ENCODE data around the gene LBR.
A peak's percentile ranks its signal among the peaks of the same experiment; 100 is the strongest.

Gene LBR

GRCh38 chr1:225427235-225428067 is at the start of gene LBR:
LBR (minus strand) TSS chr1:225428038; CDS start chr1:225424075, 3,963 bp downstream.
- H3K4me1 ChIP-seq (ENCODE audit: control insufficient read depth, insufficient read depth, low read length) = peaks cover 32% of the 10 kb centered on the region
- H3K9me3 ChIP-seq (ENCODE audit: control insufficient read depth, insufficient read depth, low read depth, low read length) = no peaks in the 10 kb centered on the region
- ChIA-PET CTCF (interaction anchor here (1.2 to 4.4 kb wide), 3 partner anchors 47 to 637 kb away, joined by 3 to 16 read pairs (median 6); no protein-coding TSS in a partner anchor), POLR2A (interaction anchor here (0.6 to 1.6 kb wide), 4 partner anchors 12 to 497 kb away, joined by 4 to 6 read pairs (median 6); partner anchors contain the start of genes PYCR2 and TMEM63A)
- H3K36me3 ChIP-seq (ENCODE audit: control insufficient read depth in 2 of 2, insufficient read depth in 1 of 2, low read length in 2 of 2) = peaks cover 0 to 3% of the 10 kb centered on the region in 2 experiments; a peak in 1 of 3 replicates
- peak within 1 kb of the TSS; percentile 83 for H3K27ac ChIP-seq (ENCODE audit: extremely low read depth, low read depth, low read length)
- H3K4me3 ChIP-seq (ENCODE audit: low read depth, low read length) = peak within 1 kb of the TSS; percentile 90
- TF ChIP-seq ZNF610 (tag by site-specific recombination; IDR thresholded peaks at IDR 0.05; ENCODE audit: borderline replicate concordance) = no peak
- TF ChIP-seq ZNF391 (tag by site-specific recombination; IDR thresholded peaks at IDR 0.05; ENCODE audit: borderline replicate concordance, low read depth) = no peak
- TF ChIP-seq ZNF280D (tag by site-specific recombination; IDR thresholded peaks at IDR 0.05) = no peak; the same call in 1 of the 2 replicates
- no peak for TF ChIP-seq ZNF362 (tag by site-specific recombination; IDR thresholded peaks at IDR 0.05)
- no peak; the same call in 1 of the 2 replicates for TF ChIP-seq PATZ1 (tag by site-specific recombination; IDR thresholded peaks at IDR 0.05)
- TF ChIP-seq ZNF18 (tag by site-specific recombination; IDR thresholded peaks at IDR 0.05) = no peak
- TF ChIP-seq ZNF350 (tag by site-specific recombination; IDR thresholded peaks at IDR 0.05) = no peak
- no peak for TF ChIP-seq ZNF121 (tag by site-specific recombination; IDR thresholded peaks at IDR 0.05)
- TF ChIP-seq ZBTB21 (tag by site-specific recombination; IDR thresholded peaks at IDR 0.05) = no peak
- TF ChIP-seq PRDM10 (tag by site-specific recombination; IDR thresholded peaks at IDR 0.05) = peak; percentile 49; the same call in 1 of the 2 replicates
- no peak for TF ChIP-seq ZBTB17 (tag by site-specific recombination; IDR thresholded peaks at IDR 0.05)
- TF ChIP-seq ZNF585B (tag by site-specific recombination; IDR thresholded peaks at IDR 0.05) = no peak
- TF ChIP-seq ZBTB1 (tag by site-specific recombination; IDR thresholded peaks at IDR 0.05) = no peak; the same call in none of the 2 replicates
- TF ChIP-seq MZF1 (tag by site-specific recombination; IDR thresholded peaks at IDR 0.05; ENCODE audit: borderline replicate concordance) = no peak
- TF ChIP-seq HOXA7 (CRISPR knock-in tag; IDR thresholded peaks at IDR 0.05; ENCODE audit: borderline replicate concordance) = no peak
- no peak for TF ChIP-seq ZNF24 (tag by site-specific recombination; IDR thresholded peaks at IDR 0.05)
- no peak for TF ChIP-seq RBAK (tag by site-specific recombination; IDR thresholded peaks at IDR 0.05)
- peak; percentile 34; the same call in 1 of the 2 replicates for TF ChIP-seq ZNF2 (tag by site-specific recombination; IDR thresholded peaks at IDR 0.05)
- peak; percentile 80 for TF ChIP-seq ZNF596 (tag by site-specific recombination; IDR thresholded peaks at IDR 0.05)
- no peak; the same call in 1 of the 2 replicates for TF ChIP-seq OSR2 (tag by site-specific recombination; IDR thresholded peaks at IDR 0.05)
- no peak for TF ChIP-seq ZNF785 (tag by site-specific recombination; IDR thresholded peaks at IDR 0.05)
- TF ChIP-seq ZNF221 (tag by site-specific recombination; IDR thresholded peaks at IDR 0.05; ENCODE audit: borderline replicate concordance) = no peak
- no peak for TF ChIP-seq ZNF488 (tag by site-specific recombination; IDR thresholded peaks at IDR 0.05)
- TF ChIP-seq ZNF514 (tag by site-specific recombination; IDR thresholded peaks at IDR 0.05) = no peak

Measured in HEK293 (cell line).